GM23338 (cell line): ENCODE results near the gene NPHS1. TPM values are rescaled to one million over a fixed set of nuclear protein-coding genes. Genes with fewer than 3 reads are reported as not detected.

Experiments
- ATAC-seq: fragments of 200-7000 bp; cut with Tn5 transposase; 3 replicates; pipeline ENCODE4 v1.9.1; 2020
- DNase-seq: peaks from one replicate; pipeline ENCODE4 v3.0.0-alpha.2; 2015; ENCODE audit warnings: low spot score
- H2AFZ ChIP-seq: fragments of 200-600 bp; sonication (generic); 2 replicates; pipeline ENCODE4 v1.8.0; 2016; ENCODE audit warnings: antibody characterized with exemption, mild to moderate bottlenecking, moderate library complexity
- H3F3A ChIP-seq: fragments of 200-600 bp; sonication (generic); replicated peaks from 2 replicates; pipeline ENCODE4 v1.8.0; 2017; ENCODE audit warnings: antibody characterized with exemption, mixed run types, low read depth
- H3K27ac ChIP-seq: fragments of 200-600 bp; sonication (generic); 2 replicates; pipeline ENCODE4 v1.6.1; 2016; ENCODE audit warnings: low read depth
- H3K27me3 ChIP-seq: fragments of 200-600 bp; sonication (generic); 2 replicates; pipeline ENCODE4 v1.8.0; 2016; ENCODE audit warnings: mild to moderate bottlenecking, mixed run types, moderate library complexity; ENCODE audit not compliant: insufficient read depth
- H3K36me3 ChIP-seq: fragments of 200-600 bp; sonication (generic); 2 replicates; pipeline ENCODE4 v1.8.0; 2016; ENCODE audit warnings: mild to moderate bottlenecking; ENCODE audit not compliant: insufficient read depth
- H3K4me1 ChIP-seq: fragments of 200-600 bp; sonication (generic); 2 replicates; pipeline ENCODE4 v1.8.0; 2016; ENCODE audit warnings: mild to moderate bottlenecking, moderate library complexity; ENCODE audit not compliant: insufficient read depth
- H3K4me2 ChIP-seq: fragments of 200-600 bp; sonication (generic); 2 replicates; pipeline ENCODE4 v1.7.1; 2017; ENCODE audit warnings: mixed run types
- H3K4me3 ChIP-seq: fragments of 200-600 bp; sonication (generic); 2 replicates; pipeline ENCODE4 v1.6.1; 2016; ENCODE audit warnings: mixed run types
- H3K79me2 ChIP-seq: fragments of 200-600 bp; sonication (generic); replicated peaks from 2 replicates; pipeline ENCODE4 v1.8.0; 2017; ENCODE audit warnings: mild to moderate bottlenecking; ENCODE audit not compliant: insufficient read depth
- H3K9me2 ChIP-seq: fragments of 200-600 bp; sonication (generic); 2 replicates; pipeline ENCODE4 v1.8.0; 2017; ENCODE audit not compliant: insufficient read depth
- H4K20me1 ChIP-seq: fragments of 200-600 bp; sonication (generic); replicated peaks from 2 replicates; pipeline ENCODE4 v1.8.0; 2017; ENCODE audit warnings: mild to moderate bottlenecking; ENCODE audit not compliant: insufficient read depth
- H3K27ac Mint-ChIP-seq: 2 replicates; pipeline ENCODE4 v1.8.0; 2020; ENCODE audit warnings: inconsistent platforms, mild to moderate bottlenecking, moderate library complexity, mixed read lengths
- H3K27me3 Mint-ChIP-seq: 3 replicates; pipeline ENCODE4 v1.8.0; 2022; ENCODE audit warnings: low read depth, mild to moderate bottlenecking, moderate library complexity, mixed read lengths, inconsistent platforms; ENCODE audit not compliant: insufficient read depth, poor library complexity
- H3K36me3 Mint-ChIP-seq: 3 replicates; pipeline ENCODE4 v1.8.0; 2021; ENCODE audit warnings: low read depth, mild to moderate bottlenecking, inconsistent platforms, moderate library complexity, mixed read lengths
- H3K4me1 Mint-ChIP-seq: 3 replicates; pipeline ENCODE4 v1.8.0; 2020; ENCODE audit warnings: mild to moderate bottlenecking, inconsistent platforms, mixed read lengths
- H3K4me3 Mint-ChIP-seq: 3 replicates; pipeline ENCODE4 v1.8.0; 2021; ENCODE audit warnings: moderate library complexity, mild to moderate bottlenecking, inconsistent platforms, mixed read lengths
- H3K9me3 Mint-ChIP-seq: 3 replicates; pipeline ENCODE4 v1.8.0; 2020; ENCODE audit warnings: moderate library complexity, mild to moderate bottlenecking, inconsistent platforms, mixed read lengths
- CREB1 ChIP-seq: fragments of 250-450 bp; sonication (Bioruptor Pico); IDR thresholded peaks from 2 replicates; pipeline ENCODE4 v1.5.0; 2020; ENCODE audit warnings: low read depth, mild to moderate bottlenecking, moderate library complexity
- CTCF ChIP-seq, 2 experiments: fragments of 200-600 bp in 1 of 2; sonication (generic) in 1 of 2; conservative IDR thresholded peaks; 2 replicates each; pipeline versions ENCODE4 v1.5.1 to v1.6.1; 2016 to 2017; ENCODE audit warnings: antibody characterized with exemption in 2 of 2, low read depth in 2 of 2, mild to moderate bottlenecking in 2 of 2, moderate library complexity in 1 of 2
- ETS1 ChIP-seq: IDR thresholded peaks from 2 replicates; pipeline ENCODE4 v1.6.1; 2016; ENCODE audit warnings: antibody characterized with exemption
- EZH2 ChIP-seq: fragments of 200-600 bp; sonication (generic); IDR thresholded peaks from one replicate; pipeline ENCODE4 v1.8.0; 2017; ENCODE audit warnings: antibody characterized with exemption, mild to moderate bottlenecking, low read depth; ENCODE audit not compliant: unreplicated experiment
- EZH2phosphoT487 ChIP-seq: fragments of 200-600 bp; sonication (generic); IDR thresholded peaks from one replicate; pipeline ENCODE4 v1.8.1; 2018; ENCODE audit warnings: antibody characterized with exemption; ENCODE audit not compliant: unreplicated experiment
- JUNB ChIP-seq: IDR thresholded peaks from one replicate; pipeline ENCODE4 v1.6.1; 2016; ENCODE audit warnings: antibody characterized with exemption; ENCODE audit not compliant: unreplicated experiment
- NANOG ChIP-seq: IDR thresholded peaks from 2 replicates; pipeline ENCODE4 v1.6.1; 2016; ENCODE audit warnings: antibody characterized with exemption, borderline replicate concordance
- POLR2AphosphoS5 ChIP-seq: IDR thresholded peaks from 2 replicates; pipeline ENCODE4 v1.6.1; 2016; ENCODE audit warnings: antibody characterized with exemption, low read depth
- REST ChIP-seq: IDR thresholded peaks from one replicate; pipeline ENCODE4 v1.6.1; 2018; ENCODE audit warnings: antibody characterized with exemption; ENCODE audit not compliant: unreplicated experiment
- STAT1 ChIP-seq: IDR thresholded peaks from one replicate; pipeline ENCODE4 v1.6.1; 2016; ENCODE audit warnings: antibody characterized with exemption; ENCODE audit not compliant: unreplicated experiment
- ZNF114 ChIP-seq: fragments of 250-450 bp; sonication (Bioruptor Pico); IDR thresholded peaks from 2 replicates; pipeline ENCODE4 v1.5.0; 2020; ENCODE audit warnings: mild to moderate bottlenecking, moderate library complexity
- ZNF331 ChIP-seq: fragments of 250-450 bp; sonication (Bioruptor Pico); IDR thresholded peaks from 2 replicates; pipeline ENCODE4 v1.5.0; 2020; ENCODE audit warnings: low read depth, mild to moderate bottlenecking, moderate library complexity
- ZNF462 ChIP-seq: fragments of 250-450 bp; sonication (Bioruptor Pico); IDR thresholded peaks from 2 replicates; pipeline ENCODE4 v1.5.0; 2020; ENCODE audit warnings: mild to moderate bottlenecking, moderate library complexity
- polyA plus RNA-seq: library from polyadenylated mRNA; unstranded; fragments of >200 nt; fragmentation: Nextera tagmentation; extraction: Ambion mirVana; gene quantifications from 2 replicates; pipeline ENCODE4 v1.2.1, GENCODE V29; 2016
- total RNA-seq: library from RNA; depleted of rRNA; stranded (reverse); fragments of >200 nt; shearing (Covaris generic); gene quantifications from 2 replicates; pipeline ENCODE4 v1.2.3, GENCODE V29; 2014

The NPHS1 gene
- total and polyA plus RNA-seq, 2 experiments from 2014 or later = 1.0 to 1.3 TPM

- Mint-ChIP-seq H3K4me1 (peaks cover 14% of the 10 kb centered on the region), H3K27me3 (peaks cover 20% of the 10 kb centered on the region), H3K4me3 (peak overlapping the region; percentile 64), H3K9me3 (no peaks in the 10 kb centered on the region; the same call in 2 of the 3 replicates), H3K36me3 (no peaks in the 10 kb centered on the region; the same call in 2 of the 3 replicates), H3K27ac (no peak overlapping the region)
- H3K4me3 ChIP-seq = peak overlapping the region; percentile 52
- H3K36me3 ChIP-seq = no peaks in the 10 kb centered on the region
- DNase-seq (peak; percentile 30), ATAC-seq (peak; percentile 44)
- no peak for TF ChIP-seq ZNF331 (CRISPR knock-in tag)
- TF ChIP-seq POLR2AphosphoS5 = no peak
- no peak for TF ChIP-seq ZNF114 (CRISPR knock-in tag)
- no peak for TF ChIP-seq EZH2phosphoT487
- no peak for TF ChIP-seq EZH2
- no peak for TF ChIP-seq NANOG
- no peak for TF ChIP-seq ETS1
- no peak for TF ChIP-seq JUNB
- TF ChIP-seq CREB1 (CRISPR knock-in tag) = no peak
- TF ChIP-seq CTCF (conservative IDR thresholded peaks at IDR 0.05; ENCODE audit: low read depth in 2 of 2) = no peak
- no peak for TF ChIP-seq STAT1
- TF ChIP-seq ZNF462 (CRISPR knock-in tag) = no peak
- no peak for TF ChIP-seq REST
- H3K27ac ChIP-seq = no peak overlapping the region
- peaks cover 5% of the 10 kb centered on the region; the same call in 1 of the 2 replicates for H3K4me1 ChIP-seq
- H3K4me2 ChIP-seq = peak overlapping the region; percentile 86
- no peaks in the 10 kb centered on the region; the same call in 1 of the 2 replicates for H4K20me1 ChIP-seq
- 0 out of 2 replicates have a peak, but pooled peaks cover 3% of the 10 kb centered on the region for H3F3A ChIP-seq
- no peaks in the 10 kb centered on the region for H3K9me2 ChIP-seq
- 0 out of 2 replicates have a peak, but pooled peaks cover 4% of the 10 kb centered on the region for H3K27me3 ChIP-seq
- H3K79me2 ChIP-seq = no peaks in the 10 kb centered on the region
- 0 out of 2 replicates have a peak overlapping the region, but pooled peaks have one; percentile 25 for H2AFZ ChIP-seq
Observed at GRCh38 chr19:35879068-35879467, 26.8 kb upstream of the NPHS1 start.
